ENCODE results near the gene HAO1.

DNA sequence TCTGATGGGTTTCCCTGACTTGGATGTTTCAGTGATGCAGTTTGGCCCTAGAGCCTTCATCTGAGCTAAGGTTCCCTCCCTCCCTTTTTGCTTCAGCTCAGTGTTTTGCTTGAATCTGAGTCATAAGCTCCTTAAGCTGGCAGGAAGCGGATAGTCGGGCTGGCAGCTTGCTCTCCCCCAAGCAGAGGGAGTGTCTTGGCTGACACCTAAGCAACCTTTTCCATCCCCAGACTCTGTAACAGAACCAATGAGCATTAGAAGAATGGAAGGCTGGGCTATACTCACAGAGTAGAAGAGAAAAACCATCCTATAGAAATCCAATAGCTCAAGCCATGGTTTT is 98.3 kb downstream of the HAO1 start:
- TF ChIP-seq, protein P1, sequence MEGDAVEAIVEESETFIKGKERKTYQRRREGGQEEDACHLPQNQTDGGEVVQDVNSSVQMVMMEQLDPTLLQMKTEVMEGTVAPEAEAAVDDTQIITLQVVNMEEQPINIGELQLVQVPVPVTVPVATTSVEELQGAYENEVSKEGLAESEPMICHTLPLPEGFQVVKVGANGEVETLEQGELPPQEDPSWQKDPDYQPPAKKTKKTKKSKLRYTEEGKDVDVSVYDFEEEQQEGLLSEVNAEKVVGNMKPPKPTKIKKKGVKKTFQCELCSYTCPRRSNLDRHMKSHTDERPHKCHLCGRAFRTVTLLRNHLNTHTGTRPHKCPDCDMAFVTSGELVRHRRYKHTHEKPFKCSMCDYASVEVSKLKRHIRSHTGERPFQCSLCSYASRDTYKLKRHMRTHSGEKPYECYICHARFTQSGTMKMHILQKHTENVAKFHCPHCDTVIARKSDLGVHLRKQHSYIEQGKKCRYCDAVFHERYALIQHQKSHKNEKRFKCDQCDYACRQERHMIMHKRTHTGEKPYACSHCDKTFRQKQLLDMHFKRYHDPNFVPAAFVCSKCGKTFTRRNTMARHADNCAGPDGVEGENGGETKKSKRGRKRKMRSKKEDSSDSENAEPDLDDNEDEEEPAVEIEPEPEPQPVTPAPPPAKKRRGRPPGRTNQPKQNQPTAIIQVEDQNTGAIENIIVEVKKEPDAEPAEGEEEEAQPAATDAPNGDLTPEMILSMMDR (IDR thresholded peaks at IDR 0.05 in 2 of 3, conservative IDR thresholded peaks at IDR 0.05 in 1 of 3; ENCODE audit: insufficient read depth in 2 of 3, low read depth in 1 of 3, low read length in 3 of 3), result no peak
- TF ChIP-seq, protein P2, sequence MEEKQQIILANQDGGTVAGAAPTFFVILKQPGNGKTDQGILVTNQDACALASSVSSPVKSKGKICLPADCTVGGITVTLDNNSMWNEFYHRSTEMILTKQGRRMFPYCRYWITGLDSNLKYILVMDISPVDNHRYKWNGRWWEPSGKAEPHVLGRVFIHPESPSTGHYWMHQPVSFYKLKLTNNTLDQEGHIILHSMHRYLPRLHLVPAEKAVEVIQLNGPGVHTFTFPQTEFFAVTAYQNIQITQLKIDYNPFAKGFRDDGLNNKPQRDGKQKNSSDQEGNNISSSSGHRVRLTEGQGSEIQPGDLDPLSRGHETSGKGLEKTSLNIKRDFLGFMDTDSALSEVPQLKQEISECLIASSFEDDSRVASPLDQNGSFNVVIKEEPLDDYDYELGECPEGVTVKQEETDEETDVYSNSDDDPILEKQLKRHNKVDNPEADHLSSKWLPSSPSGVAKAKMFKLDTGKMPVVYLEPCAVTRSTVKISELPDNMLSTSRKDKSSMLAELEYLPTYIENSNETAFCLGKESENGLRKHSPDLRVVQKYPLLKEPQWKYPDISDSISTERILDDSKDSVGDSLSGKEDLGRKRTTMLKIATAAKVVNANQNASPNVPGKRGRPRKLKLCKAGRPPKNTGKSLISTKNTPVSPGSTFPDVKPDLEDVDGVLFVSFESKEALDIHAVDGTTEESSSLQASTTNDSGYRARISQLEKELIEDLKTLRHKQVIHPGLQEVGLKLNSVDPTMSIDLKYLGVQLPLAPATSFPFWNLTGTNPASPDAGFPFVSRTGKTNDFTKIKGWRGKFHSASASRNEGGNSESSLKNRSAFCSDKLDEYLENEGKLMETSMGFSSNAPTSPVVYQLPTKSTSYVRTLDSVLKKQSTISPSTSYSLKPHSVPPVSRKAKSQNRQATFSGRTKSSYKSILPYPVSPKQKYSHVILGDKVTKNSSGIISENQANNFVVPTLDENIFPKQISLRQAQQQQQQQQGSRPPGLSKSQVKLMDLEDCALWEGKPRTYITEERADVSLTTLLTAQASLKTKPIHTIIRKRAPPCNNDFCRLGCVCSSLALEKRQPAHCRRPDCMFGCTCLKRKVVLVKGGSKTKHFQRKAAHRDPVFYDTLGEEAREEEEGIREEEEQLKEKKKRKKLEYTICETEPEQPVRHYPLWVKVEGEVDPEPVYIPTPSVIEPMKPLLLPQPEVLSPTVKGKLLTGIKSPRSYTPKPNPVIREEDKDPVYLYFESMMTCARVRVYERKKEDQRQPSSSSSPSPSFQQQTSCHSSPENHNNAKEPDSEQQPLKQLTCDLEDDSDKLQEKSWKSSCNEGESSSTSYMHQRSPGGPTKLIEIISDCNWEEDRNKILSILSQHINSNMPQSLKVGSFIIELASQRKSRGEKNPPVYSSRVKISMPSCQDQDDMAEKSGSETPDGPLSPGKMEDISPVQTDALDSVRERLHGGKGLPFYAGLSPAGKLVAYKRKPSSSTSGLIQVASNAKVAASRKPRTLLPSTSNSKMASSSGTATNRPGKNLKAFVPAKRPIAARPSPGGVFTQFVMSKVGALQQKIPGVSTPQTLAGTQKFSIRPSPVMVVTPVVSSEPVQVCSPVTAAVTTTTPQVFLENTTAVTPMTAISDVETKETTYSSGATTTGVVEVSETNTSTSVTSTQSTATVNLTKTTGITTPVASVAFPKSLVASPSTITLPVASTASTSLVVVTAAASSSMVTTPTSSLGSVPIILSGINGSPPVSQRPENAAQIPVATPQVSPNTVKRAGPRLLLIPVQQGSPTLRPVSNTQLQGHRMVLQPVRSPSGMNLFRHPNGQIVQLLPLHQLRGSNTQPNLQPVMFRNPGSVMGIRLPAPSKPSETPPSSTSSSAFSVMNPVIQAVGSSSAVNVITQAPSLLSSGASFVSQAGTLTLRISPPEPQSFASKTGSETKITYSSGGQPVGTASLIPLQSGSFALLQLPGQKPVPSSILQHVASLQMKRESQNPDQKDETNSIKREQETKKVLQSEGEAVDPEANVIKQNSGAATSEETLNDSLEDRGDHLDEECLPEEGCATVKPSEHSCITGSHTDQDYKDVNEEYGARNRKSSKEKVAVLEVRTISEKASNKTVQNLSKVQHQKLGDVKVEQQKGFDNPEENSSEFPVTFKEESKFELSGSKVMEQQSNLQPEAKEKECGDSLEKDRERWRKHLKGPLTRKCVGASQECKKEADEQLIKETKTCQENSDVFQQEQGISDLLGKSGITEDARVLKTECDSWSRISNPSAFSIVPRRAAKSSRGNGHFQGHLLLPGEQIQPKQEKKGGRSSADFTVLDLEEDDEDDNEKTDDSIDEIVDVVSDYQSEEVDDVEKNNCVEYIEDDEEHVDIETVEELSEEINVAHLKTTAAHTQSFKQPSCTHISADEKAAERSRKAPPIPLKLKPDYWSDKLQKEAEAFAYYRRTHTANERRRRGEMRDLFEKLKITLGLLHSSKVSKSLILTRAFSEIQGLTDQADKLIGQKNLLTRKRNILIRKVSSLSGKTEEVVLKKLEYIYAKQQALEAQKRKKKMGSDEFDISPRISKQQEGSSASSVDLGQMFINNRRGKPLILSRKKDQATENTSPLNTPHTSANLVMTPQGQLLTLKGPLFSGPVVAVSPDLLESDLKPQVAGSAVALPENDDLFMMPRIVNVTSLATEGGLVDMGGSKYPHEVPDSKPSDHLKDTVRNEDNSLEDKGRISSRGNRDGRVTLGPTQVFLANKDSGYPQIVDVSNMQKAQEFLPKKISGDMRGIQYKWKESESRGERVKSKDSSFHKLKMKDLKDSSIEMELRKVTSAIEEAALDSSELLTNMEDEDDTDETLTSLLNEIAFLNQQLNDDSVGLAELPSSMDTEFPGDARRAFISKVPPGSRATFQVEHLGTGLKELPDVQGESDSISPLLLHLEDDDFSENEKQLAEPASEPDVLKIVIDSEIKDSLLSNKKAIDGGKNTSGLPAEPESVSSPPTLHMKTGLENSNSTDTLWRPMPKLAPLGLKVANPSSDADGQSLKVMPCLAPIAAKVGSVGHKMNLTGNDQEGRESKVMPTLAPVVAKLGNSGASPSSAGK (IDR thresholded peaks at IDR 0.05), result no peak

Data from K562 (cell line).